T follicular helper cell (primary cell): ENCODE measurements around the gene NLRC3.
"Not testable (repeated sequence)": the region's sequence is repeated elsewhere in the genome, so short reads cannot be mapped to it uniquely, and the experiment has no call there.

Experiments used
- DNase-seq: peaks from one replicate; pipeline ENCODE4 v3.0.0-alpha.2; 2020; ENCODE audit warnings: low read depth
- total RNA-seq, 2 experiments: gene quantifications; one replicate each; lab custom pipeline; 2026; lab: John Stamatoyannopoulos, UW

The NLRC3 gene, protein sequence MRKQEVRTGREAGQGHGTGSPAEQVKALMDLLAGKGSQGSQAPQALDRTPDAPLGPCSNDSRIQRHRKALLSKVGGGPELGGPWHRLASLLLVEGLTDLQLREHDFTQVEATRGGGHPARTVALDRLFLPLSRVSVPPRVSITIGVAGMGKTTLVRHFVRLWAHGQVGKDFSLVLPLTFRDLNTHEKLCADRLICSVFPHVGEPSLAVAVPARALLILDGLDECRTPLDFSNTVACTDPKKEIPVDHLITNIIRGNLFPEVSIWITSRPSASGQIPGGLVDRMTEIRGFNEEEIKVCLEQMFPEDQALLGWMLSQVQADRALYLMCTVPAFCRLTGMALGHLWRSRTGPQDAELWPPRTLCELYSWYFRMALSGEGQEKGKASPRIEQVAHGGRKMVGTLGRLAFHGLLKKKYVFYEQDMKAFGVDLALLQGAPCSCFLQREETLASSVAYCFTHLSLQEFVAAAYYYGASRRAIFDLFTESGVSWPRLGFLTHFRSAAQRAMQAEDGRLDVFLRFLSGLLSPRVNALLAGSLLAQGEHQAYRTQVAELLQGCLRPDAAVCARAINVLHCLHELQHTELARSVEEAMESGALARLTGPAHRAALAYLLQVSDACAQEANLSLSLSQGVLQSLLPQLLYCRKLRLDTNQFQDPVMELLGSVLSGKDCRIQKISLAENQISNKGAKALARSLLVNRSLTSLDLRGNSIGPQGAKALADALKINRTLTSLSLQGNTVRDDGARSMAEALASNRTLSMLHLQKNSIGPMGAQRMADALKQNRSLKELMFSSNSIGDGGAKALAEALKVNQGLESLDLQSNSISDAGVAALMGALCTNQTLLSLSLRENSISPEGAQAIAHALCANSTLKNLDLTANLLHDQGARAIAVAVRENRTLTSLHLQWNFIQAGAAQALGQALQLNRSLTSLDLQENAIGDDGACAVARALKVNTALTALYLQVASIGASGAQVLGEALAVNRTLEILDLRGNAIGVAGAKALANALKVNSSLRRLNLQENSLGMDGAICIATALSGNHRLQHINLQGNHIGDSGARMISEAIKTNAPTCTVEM
- 37.8 to 584 reads per million in 2 experiments for total RNA-seq

DNA sequence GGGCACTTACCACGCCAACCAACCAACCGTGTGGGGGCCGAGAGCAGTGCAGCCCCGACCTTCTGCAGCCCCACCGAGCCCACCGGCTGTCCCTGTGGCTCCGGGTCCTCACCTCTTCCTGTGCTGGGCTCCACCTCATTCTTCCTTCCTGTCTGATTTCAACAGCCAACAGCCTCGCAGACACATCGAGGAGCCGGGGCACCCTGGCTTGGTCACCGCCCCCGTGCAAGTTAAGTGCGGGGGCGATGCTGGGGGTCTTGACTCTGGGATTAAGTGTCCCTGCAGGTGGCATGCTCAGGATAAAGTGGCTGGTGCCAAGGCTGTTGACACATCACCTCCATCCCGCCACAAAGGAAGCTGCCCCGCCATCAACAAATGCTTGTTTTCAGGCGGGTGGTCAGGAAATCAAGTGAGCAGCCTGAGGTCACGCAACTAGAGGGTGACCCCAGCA is at the start of gene NLRC3:
TSS of gene NLRC3 (minus strand) at position 102 of the 451 bp plus-strand sequence. CDS start 12,367 bp downstream, outside the sequence.
- DNase-seq: peak; percentile 26

DNA sequence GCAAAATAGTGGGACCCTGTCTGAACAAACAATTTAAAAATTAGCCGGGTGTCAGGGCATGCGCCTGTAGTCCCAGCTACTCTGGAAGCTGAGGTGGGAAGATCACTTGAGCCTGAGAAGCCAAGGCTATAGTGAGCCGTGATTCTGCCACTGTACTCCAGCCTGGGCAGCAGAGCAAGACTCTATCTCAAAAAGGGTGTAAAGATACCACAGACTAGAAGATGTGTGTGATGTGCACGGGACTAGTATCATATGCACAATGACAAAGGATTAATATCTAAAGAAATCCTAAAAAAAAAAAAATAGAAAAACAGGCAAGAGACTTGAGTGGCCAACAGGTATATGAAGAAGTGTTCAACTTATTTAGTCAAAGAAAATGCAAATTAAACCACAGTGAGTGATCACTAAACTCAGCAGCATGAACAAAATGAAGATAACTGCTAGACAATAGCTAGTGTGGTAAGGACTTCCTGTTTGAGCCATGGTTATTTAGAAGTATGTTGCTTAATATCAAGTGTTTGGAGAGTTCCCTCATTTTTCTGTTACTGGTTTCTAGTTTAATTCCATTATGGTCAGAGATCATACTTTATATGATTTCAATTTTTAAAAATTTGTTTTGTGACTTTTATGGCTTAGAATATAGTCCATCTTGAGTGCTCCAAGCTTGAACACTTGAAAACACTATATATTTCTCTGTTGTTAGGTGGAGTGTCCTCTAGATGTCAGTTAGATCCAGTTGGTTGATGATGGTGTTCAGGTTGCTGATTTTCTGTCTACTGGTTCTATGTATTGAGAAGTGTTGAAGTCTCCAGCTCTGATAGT is 48.9 kb upstream of the NLRC3 start:
- no peak for DNase-seq

DNA sequence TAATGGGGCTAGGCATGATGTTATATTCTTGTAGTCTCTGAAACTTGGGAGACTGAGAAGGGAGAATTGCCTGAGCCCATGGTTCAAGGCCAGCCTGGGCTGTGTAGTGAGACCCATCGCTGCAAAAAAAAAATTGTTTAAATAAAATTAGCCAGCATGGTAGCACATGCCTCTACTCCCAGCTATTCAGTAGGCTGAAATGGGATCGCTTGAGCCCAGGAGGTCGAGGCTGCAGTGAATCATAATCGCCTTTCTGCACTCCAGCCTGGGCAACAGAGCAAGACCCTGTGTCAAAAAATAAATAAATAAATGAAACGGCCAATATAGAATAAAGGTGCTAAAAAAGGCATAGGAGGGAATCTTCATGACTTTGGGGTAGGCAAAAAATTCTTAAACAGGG is 48.1 kb upstream of the NLRC3 start:
- no peak for DNase-seq

- DNase-seq: no peak
Measured at GRCh38 chr16:3623642-3624041, 46.4 kb upstream of the NLRC3 start.

GRCh38 chr16:3618769-3619141 is 41.6 kb upstream of the NLRC3 start:
- no peak for DNase-seq

GRCh38 chr16:3612510-3613466 is 35.6 kb upstream of the NLRC3 start:
- DNase-seq: no peak

- DNase-seq: peak; percentile 84
Measured at GRCh38 chr16:3611146-3611975, 34.2 kb upstream of the NLRC3 start, which contains the start of gene SLX4. SLX4 (minus strand) TSS chr16:3611606; CDS start chr16:3608964, 2,642 bp downstream.

DNA sequence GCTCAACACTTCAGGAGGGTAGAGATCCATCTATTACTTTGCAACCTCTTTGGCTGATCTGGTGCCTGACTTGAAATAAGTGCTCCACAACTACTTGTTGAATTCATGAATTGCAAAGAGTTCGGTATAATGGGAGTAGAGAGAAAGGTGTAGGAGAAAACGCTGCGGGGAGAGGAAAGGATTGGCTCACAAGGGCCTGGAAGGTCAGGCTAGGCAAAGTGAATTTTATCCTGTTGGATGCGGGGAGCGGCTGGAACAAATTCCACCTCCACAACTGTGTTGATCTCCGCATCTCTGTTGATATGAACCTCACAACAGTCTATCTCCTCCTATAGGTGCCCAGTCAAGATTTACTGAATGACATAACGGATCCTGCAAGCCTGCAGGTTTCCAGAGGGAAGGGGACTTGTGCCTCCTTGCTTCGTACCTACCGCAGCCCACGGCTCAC is 33.5 kb upstream of the NLRC3 start:
- DNase-seq: no peak

DNA sequence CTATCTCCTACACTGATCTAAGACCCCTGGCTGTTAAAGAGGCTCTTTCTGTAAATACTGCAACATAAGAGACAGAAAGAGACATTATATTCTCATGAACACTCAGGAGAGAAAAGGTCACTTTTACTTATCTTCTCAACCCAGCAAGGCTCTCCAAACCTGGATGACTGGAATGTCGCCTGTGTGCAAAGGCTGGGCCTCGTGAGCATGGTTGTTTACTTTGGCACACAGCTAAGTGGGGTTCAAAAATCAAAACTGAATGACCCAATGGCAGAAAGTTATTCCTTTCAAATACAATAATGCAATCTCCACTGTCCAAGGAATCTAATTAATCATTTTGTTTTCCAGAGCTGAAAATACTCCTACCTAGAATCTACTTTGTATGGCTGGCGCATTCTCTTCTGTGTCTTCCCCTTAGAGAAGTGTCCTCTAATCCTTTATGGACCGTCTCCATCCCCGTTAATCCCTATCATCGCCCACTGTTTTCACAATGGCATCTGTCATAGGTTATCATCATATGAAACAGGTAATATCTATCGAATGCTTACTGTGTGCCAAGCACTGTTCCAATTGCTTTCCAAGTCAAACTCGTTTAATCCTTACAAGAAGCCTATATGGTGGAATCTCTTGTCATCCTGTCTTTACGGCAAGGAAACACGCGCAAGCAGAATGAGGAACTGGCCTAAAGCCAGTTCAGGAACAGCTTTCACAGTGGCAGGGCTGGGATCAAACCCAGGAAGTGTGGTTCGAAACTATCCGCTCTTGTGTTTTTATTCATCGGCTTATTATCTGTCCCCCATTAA is 32.9 kb upstream of the NLRC3 start:
- DNase-seq: no peak

DNA sequence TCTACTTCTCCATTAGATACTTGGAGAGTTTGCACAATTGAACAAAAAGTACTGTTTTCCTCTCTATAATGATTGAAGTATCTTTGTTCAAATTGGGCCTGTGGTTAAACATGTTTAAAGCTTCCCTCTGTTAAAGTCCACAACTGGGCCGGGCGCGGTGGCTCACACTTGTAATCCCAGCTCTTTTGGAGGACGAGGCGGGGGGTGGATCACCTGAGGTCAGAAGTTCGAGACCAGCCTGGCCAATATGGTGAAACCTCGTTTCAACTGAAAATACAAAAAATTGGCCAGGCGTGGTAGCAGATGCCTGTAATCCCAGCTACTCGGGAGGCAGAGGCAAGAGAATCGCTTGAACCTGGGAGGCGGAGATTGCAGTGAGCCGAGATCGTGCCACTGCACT is 31.8 kb upstream of the NLRC3 start:
- DNase-seq: not testable (repeated sequence)

DNA sequence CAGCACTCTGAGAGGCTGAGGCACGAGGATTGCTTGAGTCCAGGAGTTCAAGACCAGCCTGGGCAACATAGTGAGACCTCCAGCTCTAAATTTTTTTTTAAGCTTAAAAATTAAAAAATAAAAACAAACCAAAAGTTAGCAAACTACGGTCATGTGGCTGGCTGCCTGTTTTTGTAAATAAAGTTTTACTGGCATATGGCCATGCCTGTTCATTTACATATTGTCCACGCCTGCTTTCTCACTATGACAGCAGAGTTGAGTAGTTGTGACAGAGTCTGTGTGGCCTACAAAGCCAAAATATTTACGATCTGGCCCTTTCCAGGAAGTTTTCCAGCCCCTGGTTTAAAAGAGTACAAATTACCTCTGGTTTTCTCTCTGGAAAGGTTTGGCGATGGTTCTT is 30.9 kb upstream of the NLRC3 start:
- DNase-seq: no peak

DNA sequence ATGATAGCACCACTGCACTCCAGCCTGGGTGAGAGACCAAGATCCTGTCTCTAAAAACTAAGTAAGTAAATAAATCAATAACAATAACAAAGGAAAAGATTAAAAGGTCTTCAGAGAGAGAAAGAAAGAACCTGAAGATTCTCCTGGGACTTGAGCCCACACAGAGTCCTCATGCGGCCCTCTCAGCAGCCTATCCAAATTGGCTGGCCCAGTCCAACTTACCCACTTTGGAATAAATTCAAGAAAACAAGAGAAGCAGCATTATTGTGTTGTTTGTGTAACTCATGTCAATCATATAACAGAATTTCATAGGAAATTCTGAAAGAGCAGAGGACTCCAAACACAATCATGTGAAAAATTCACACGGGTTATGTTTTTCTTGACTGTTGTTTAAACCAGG is 30.4 kb upstream of the NLRC3 start:
- no peak for DNase-seq

DNA sequence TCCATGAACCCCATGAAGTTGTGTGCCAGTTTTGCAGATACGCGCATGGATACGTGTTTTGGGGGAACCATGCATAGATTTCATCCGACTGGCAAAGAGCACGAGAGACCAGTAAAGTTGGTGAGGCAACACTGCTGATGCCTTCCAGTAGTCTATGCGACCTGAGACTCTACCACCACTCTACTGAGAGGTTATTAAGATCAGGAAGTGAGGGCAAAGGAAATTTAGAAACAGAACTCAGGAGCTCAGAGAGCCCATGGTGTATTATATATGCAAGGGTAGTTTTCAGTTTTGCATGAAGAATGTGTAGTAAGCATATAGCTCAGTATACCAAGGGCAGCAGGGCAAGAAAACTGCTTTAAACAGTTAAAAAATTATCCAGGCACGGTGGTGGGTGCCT is 30.0 kb upstream of the NLRC3 start:
- no peak for DNase-seq

DNA sequence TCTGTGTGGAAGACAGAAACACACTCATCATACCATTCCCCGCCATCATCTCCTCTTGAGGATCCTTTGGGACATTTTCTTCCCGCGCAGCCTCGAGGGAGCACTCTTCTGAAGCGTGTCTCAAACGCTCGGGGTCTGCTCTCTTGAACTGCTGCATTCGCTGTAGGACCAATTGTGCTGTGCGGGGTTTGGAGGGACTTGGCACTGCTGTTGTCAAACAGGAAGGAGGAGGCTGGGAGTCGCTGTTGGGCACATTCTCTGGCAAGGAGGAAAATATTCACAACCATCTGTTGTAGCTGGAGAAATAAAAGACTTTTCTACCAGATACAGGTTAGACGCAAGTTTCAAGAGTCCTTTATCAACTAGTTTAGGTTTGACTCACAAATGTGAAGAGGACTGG is 29.2 kb upstream of the NLRC3 start:
- no peak for DNase-seq

GRCh38 chr16:3602320-3602653 is 25.1 kb upstream of the NLRC3 start:
- no peak for DNase-seq

GRCh38 chr16:3601614-3602319 is 24.6 kb upstream of the NLRC3 start:
- DNase-seq: no peak

- DNase-seq: no peak
Measured at GRCh38 chr16:3599922-3600321, 22.7 kb upstream of the NLRC3 start.

DNA sequence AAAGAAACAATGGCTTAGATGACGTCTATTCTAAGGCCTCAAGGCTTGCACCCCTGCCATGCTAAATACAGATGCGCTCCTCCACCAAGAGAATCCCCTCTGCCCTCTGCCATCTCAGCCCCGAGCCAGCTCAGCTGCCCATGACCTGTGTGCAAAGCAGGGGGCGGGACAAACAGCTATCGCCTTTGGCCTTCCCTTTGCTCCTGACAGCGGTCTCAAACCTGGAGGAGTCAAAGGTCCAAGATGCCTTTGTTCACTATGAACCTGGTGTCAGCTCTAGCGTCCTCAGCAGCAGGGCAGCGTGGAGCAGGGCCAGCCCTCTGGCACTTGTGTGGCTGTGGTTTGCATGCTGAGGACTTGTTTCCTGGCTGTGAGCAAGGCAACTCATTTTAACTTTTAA is 21.9 kb upstream of the NLRC3 start:
- DNase-seq: no peak
